ENCODE results near the gene TP53AIP1. TPM values are rescaled to one million over a fixed set of nuclear protein-coding genes. Genes with fewer than 3 reads are reported as not detected.

TP53AIP1 gene
- total and polyA plus RNA-seq, 2 experiments from 2014 or later, result 0.83 TPM; not detected in 1

DNA sequence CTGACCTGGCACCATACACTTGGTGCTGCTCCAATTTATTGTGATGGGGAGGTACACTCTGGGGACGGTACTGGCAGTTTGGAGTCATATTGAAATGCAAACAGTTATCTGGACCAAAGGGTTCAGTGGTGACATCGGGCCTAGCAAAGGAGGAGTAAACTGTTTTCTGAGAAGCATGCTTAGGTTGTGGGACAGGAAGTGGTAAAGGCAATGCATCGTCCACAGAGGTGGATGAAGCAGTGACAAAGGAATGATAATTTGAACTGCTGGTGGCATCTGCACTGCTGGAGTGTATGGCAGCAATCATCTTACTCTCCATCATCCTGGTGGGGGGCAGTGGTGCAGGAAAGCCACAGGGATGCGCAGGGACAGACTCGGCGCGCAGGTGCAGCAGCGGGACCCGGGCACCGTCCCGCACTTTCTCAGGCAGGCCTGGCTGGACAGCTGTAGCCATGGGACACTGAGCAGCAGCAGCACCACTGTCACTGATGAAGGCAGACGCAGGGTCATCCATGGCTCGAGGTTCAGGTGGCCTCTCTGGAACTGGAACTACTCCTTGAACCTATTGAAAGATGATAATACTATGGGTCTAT is 28.0 kb upstream of the TP53AIP1 start:
- Histone ChIP-seq H3K4me3 (no peak overlapping the region), H3K36me3 (peaks cover 5% of the 10 kb centered on the region)
- DNase-seq (ENCODE audit: low read depth in 1 of 2, low spot score in 1 of 2), result no peak

GRCh38 chr11:128968916-128969315 is 26.2 kb upstream of the TP53AIP1 start:
- Histone ChIP-seq H3K36me3 (no peaks in the 10 kb centered on the region), H3K27ac (no peak overlapping the region), H3K4me1 (ENCODE audit: low read depth) (peaks cover 3% of the 10 kb centered on the region), H3K9me3 (ENCODE audit: low read depth) (no peaks in the 10 kb centered on the region), H3K27me3 (no peaks in the 10 kb centered on the region), H3K4me3 (no peak overlapping the region)
- TF ChIP-seq CTCF (IDR thresholded peaks at IDR 0.05; ENCODE audit: low read depth, low read length), result no peak
- no peak for DNase-seq (ENCODE audit: low read depth in 1 of 2, low spot score in 1 of 2)

More for the DNA sequence above, 28.0 kb upstream of the TP53AIP1 start:
- no peak for TF ChIP-seq CTCF (IDR thresholded peaks at IDR 0.05; ENCODE audit: low read depth, low read length)
- no peak overlapping the region for H3K27ac ChIP-seq
- H3K4me1 ChIP-seq (ENCODE audit: low read depth), result no peaks in the 10 kb centered on the region
- no peaks in the 10 kb centered on the region for H3K9me3 ChIP-seq (ENCODE audit: low read depth)
- no peaks in the 10 kb centered on the region for H3K27me3 ChIP-seq

DNA sequence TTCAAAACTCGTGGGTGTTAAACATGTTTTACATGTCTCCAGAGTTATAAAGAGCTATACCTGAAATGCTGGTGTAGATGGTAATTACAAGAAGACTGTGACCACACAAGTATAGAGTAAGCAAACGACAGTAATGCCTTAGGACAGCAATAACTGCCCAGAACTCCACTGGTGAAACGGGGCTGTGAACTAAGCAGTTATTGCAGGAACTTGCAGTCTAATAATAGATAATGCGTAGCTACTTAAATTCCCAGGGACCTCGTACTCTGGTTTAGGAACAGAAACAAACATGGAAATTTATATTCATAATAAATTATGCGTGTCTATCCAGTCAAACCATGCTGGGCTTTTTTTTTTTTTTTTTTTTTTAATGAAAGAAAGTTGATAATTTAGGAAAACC is 24.9 kb upstream of the TP53AIP1 start:
- no peaks in the 10 kb centered on the region for H3K36me3 ChIP-seq
- H3K9me3 ChIP-seq (ENCODE audit: low read depth), result no peaks in the 10 kb centered on the region
- no peak for TF ChIP-seq CTCF (IDR thresholded peaks at IDR 0.05; ENCODE audit: low read depth, low read length)
- H3K27ac ChIP-seq, result no peak overlapping the region
- peaks cover 3% of the 10 kb centered on the region for H3K4me1 ChIP-seq (ENCODE audit: low read depth)
- H3K4me3 ChIP-seq, result no peak overlapping the region
- no peaks in the 10 kb centered on the region for H3K27me3 ChIP-seq
- DNase-seq (ENCODE audit: low read depth in 1 of 2, low spot score in 1 of 2), result no peak

GRCh38 chr11:128965485-128965884 is 22.8 kb upstream of the TP53AIP1 start:
- no peak overlapping the region for H3K4me3 ChIP-seq
- H3K4me1 ChIP-seq (ENCODE audit: low read depth), result peaks cover 3% of the 10 kb centered on the region
- no peak for TF ChIP-seq CTCF (IDR thresholded peaks at IDR 0.05; ENCODE audit: low read depth, low read length)
- H3K27ac ChIP-seq, result no peak overlapping the region
- H3K27me3 ChIP-seq, result no peaks in the 10 kb centered on the region
- H3K9me3 ChIP-seq (ENCODE audit: low read depth), result no peaks in the 10 kb centered on the region
- H3K36me3 ChIP-seq, result no peaks in the 10 kb centered on the region
- DNase-seq (ENCODE audit: low read depth in 1 of 2, low spot score in 1 of 2), result peak in 1 of 2 donors; percentile 11

GRCh38 chr11:128964463-128964930 is 21.8 kb upstream of the TP53AIP1 start:
- H3K36me3 ChIP-seq, result no peaks in the 10 kb centered on the region
- no peaks in the 10 kb centered on the region for H3K27me3 ChIP-seq
- H3K4me1 ChIP-seq (ENCODE audit: low read depth), result peaks cover 3% of the 10 kb centered on the region
- H3K9me3 ChIP-seq (ENCODE audit: low read depth), result no peaks in the 10 kb centered on the region
- H3K4me3 ChIP-seq, result no peak overlapping the region
- no peak for TF ChIP-seq CTCF (IDR thresholded peaks at IDR 0.05; ENCODE audit: low read depth, low read length)
- no peak overlapping the region for H3K27ac ChIP-seq
- DNase-seq (ENCODE audit: low read depth in 1 of 2, low spot score in 1 of 2), result no peak
